AG10803 (cell line): ENCODE data around the gene KRTAP4-9.
A peak's percentile ranks its signal among the peaks of the same experiment; 100 is the strongest.
"Not testable (repeated sequence)": the region's sequence is repeated elsewhere in the genome, so short reads cannot be mapped to it uniquely, and the experiment has no call there.

Source experiments
- DNase-seq: peaks from one replicate; pipeline ENCODE4 v3.0.0; 2010; ENCODE audit warnings: low read depth
- H3K4me3 ChIP-seq: 2 replicates; pipeline ENCODE4 v1.5.1; 2011; ENCODE audit warnings: mild to moderate bottlenecking, low read length, control low read depth
- CTCF ChIP-seq: conservative IDR thresholded peaks from 2 replicates; pipeline ENCODE4 v1.5.1; 2011; ENCODE audit warnings: mild to moderate bottlenecking, low read length, control low read depth, inconsistent platforms

The KRTAP4-9 gene

DNA sequence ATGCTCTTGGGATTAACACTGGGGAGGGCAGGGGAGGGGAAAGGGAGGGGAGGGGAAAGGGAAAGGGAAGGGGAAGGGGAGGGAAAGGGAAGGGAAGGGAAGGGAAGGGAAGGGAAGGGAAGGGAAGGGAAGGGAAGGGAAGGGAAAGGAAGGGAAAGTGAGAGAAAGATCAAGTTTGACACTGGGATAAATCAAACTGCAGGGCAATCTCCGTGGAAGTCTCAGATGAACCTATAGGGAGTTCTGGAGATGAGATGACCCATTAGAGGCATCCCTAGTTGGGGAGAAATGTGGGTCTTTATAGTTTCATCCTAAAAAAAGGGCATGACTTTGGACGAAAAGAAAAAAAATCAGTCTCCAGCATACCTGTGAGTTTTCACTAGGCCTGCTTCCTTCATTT is 16.6 kb downstream of the KRTAP4-9 start:
- no peak for TF ChIP-seq CTCF
- H3K4me3 ChIP-seq: no peak overlapping the region
- DNase-seq: no peak

DNA sequence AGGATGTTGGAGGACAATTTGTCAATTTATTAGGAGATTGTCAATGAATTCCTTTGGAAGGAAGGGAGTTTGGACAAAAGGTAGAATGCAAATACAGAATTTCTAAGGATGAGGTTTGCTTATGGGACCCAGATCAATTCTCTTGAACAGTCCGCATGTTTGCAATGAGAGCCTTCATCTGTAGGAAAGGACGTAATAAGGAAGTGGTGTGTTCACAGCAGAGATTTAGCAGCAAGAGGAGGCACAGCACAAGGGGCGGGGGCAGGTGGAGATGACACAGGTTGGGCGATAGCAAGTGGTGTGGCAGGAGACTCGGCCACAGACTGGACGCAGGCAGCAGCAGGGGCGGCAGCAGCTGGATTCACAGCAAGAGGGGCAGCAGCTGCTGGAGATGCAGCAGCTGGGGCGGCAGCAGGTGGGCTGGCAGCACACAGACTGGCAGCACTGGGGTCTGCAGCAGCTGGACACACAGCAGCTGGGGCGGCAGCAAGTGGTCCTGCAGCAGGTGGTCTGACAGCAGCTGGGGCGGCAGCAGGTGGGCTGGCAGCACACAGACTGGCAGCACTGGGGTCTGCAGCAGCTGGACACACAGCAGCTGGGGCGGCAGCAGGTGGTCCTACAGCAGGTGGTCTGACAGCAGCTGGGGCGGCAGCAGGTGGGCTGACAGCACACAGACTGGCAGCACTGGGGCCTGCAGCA is 18.3 kb downstream of the KRTAP4-9 start:
- not testable (repeated sequence) for DNase-seq, H3K4me3 ChIP-seq

- H3K4me3 ChIP-seq, DNase-seq: not testable (repeated sequence)
Measured at GRCh38 chr17:41123991-41124371, 18.8 kb downstream of the KRTAP4-9 start, which contains the start of gene KRTAP4-12. KRTAP4-12 (minus strand) TSS chr17:41124182; CDS start chr17:41124122, 60 bp downstream.

DNA sequence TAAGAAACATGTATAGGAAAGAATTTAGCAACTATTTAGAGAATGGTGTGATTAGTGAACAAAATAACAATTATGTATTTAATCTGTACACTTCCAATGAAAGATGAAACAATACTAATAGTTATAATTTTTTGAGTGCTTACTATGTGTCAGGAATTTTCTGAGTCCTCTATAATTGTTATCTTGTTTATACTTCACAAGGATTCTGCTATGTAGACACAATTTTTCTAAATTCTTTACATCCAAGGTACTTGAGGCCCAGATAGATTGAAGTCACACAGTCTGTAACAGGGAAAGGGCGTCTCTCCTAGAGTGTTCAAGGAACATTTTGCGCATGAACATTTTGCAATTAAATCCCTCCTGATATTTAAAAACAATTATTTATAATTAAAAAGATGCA is 19.9 kb downstream of the KRTAP4-9 start:
- no peak overlapping the region for H3K4me3 ChIP-seq
- no peak for TF ChIP-seq CTCF
- DNase-seq: no peak

DNA sequence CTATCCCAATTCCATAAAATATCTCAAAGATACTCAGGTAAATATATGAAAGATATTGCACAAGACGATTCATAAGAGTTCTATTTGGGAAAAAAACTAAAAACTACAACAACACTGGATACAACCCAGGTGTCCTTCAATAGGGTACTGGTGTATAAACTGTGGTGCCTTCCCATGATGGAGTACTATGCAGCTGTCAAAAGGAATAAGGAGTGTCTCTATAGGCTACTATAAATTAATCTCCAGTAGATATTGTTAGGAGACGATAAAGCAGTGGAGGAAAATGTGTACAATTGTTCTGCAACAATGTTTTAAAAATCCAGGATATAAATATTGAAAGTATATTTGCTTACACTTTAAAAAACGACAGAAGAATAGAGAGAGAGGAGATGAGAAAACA is 21.2 kb downstream of the KRTAP4-9 start:
- DNase-seq: no peak
- TF ChIP-seq CTCF: no peak
- no peak overlapping the region for H3K4me3 ChIP-seq

DNA sequence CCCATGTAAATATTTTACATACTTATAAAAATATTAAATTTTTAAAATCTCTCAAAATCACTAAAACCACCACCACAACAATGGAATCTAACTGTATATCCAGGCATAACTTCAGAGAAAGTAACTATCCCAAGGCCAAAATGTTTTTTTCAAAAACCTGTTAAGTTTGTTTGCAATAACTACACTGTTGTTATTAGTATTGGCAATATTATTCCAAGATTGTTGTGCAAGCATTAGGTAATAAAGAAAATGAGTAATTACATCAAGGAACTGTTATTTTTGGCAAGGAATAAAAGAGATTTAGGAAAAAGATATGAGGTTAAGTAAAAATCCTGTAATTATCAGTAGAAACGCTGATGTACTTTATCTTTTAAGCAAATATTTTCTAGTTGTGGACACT is 22.2 kb downstream of the KRTAP4-9 start:
- no peak for DNase-seq
- H3K4me3 ChIP-seq: no peak overlapping the region
- TF ChIP-seq CTCF: no peak

DNA sequence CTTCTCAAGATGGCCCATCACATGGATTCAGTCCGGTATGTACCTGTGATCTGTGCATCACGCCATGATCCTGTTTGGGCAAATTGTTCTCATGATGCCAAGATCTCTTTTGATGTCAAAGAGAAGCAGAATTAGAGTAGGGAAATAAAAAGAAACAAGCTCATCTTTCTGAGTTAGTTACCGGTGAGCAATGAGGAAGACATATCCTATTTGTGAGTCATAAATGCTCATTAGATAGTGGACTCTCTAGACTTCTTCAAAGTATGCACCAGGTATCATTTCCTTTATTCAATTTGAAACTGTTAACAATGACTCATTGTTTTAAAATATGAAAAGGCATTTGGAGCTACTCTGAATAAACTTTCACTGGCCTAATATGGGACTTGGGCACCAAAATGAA is 26.8 kb downstream of the KRTAP4-9 start:
- no peak for TF ChIP-seq CTCF
- no peak for DNase-seq
- no peak overlapping the region for H3K4me3 ChIP-seq

- peak; percentile 43 for DNase-seq
- TF ChIP-seq CTCF: no peak
- H3K4me3 ChIP-seq: no peak overlapping the region
Measured at GRCh38 chr17:41133880-41134735, 28.9 kb downstream of the KRTAP4-9 start.

DNA sequence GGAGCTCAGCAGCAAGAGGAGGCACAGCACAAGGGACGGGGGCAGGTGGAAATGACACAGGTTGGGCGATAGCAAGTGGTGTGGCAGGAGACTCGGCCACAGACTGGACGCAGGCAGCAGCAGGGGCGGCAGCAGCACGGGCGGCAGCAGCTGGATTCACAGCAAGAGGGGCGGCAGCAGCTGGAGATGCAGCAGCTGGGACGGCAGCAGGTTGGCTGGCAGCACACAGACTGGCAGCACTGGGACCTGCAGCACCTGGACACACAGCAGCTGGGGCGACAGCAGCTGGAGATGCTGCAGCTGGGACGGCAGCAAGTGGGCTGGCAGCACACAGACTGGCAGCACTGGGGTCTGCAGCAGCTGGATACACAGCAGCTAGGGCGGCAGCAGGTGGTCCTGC is 34.7 kb downstream of the KRTAP4-9 start:
- H3K4me3 ChIP-seq, DNase-seq: not testable (repeated sequence)
